PC-3 (cell line): ENCODE measurements around the gene RNF151.

ENCODE experiments used
- EZH2 ChIP-seq: fragments of 300-600 bp; sonication (generic); IDR thresholded peaks from one replicate; pipeline ENCODE4 v1.6.1; 2017; ENCODE audit warnings: antibody characterized with exemption, mild to moderate bottlenecking, low read length; ENCODE audit not compliant: unreplicated experiment
- TF ChIP-seq, protein P1 (sequence below): fragments of 300-600 bp; sonication (generic); conservative IDR thresholded peaks from 2 replicates; pipeline ENCODE4 v1.5.1; 2017; ENCODE audit warnings: antibody characterized with exemption, low read depth, mild to moderate bottlenecking, low read length

DNA sequence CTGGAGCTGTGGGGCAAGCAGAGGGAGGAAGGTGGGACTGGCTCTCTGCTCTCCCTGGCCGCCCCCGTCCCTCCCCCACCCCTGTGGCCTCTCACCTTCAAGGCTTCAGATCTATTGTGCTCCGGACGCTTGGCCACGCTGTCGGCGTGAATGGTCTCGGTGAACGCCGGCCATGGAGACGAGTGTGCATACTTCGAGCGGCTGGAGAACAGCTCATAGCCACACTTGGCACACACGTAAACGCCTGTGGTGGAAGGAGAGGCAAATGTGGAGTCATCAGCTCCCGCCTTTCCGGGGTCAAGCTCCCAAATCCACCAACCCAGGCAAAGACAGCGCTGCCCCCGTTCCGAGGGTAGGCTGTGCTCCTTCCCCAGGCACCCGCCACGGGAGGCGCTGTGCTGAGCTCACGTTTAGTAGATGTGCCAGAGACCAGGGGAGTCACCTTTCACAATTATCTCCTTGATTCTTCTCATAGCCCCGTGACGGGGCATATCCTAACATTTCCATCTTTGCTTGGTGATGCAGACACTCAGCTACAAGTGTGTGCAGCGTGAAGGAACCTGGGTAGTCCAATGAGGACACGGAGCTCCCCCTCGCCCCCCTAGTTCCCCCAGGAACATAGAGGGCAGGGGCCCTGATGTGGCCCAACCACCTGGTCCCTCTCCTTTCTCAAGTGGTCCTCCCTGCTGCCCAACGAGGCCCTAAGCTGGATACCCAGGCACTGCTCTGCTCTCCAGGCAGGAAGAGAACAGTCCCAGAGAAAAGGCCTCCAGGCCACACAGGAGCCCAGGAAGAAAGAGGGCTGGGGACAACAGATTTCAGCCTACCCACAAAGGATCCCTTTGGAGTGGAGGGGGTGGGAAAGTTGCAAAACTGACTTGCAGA, 25.3 kb upstream of the RNF151 start:
- TF ChIP-seq, protein P1, sequence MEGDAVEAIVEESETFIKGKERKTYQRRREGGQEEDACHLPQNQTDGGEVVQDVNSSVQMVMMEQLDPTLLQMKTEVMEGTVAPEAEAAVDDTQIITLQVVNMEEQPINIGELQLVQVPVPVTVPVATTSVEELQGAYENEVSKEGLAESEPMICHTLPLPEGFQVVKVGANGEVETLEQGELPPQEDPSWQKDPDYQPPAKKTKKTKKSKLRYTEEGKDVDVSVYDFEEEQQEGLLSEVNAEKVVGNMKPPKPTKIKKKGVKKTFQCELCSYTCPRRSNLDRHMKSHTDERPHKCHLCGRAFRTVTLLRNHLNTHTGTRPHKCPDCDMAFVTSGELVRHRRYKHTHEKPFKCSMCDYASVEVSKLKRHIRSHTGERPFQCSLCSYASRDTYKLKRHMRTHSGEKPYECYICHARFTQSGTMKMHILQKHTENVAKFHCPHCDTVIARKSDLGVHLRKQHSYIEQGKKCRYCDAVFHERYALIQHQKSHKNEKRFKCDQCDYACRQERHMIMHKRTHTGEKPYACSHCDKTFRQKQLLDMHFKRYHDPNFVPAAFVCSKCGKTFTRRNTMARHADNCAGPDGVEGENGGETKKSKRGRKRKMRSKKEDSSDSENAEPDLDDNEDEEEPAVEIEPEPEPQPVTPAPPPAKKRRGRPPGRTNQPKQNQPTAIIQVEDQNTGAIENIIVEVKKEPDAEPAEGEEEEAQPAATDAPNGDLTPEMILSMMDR = 0 out of 2 replicates have a peak, but pooled peaks have one; percentile 10
- TF ChIP-seq EZH2 = no peak
